Caco-2 (cell line): Measurements from ENCODE around the gene RNLS. TPM values are rescaled to one million over a fixed set of nuclear protein-coding genes. Genes with fewer than 3 reads are reported as not detected.

ENCODE experiments used
- BruUV-seq: library from RNA; stranded (reverse); fragments of 400-500 nt; replicated peaks from 2 replicates; lab custom pipeline; 2021; lab: Mats Ljungman, UMichigan
- CTCF ChIA-PET: fragments of 300-600 bp; sonication (Branson Sonifier 250); formaldehyde crosslinking; loops from one replicate; lab custom pipeline; 2022; ENCODE audit warnings: antibody characterized with exemption; lab: Charles Lee
- POLR2A ChIA-PET: fragments of 300-600 bp; sonication (Branson Sonifier 250); formaldehyde crosslinking; loops from one replicate; lab custom pipeline; 2022; ENCODE audit warnings: antibody characterized with exemption; lab: Charles Lee
- DNase-seq, 2 experiments: peaks; one replicate each; pipeline versions ENCODE4 v3.0.0 to v3.0.0-alpha.2; 2020 to 2022
- H3K27me3 ChIP-seq: replicated peaks from 2 replicates; pipeline ENCODE4 v1.6.0; 2011; ENCODE audit warnings: low read length; ENCODE audit not compliant: control insufficient read depth, insufficient read depth
- H3K36me3 ChIP-seq: 2 replicates; pipeline ENCODE4 v1.5.1; 2011; ENCODE audit warnings: low read length; ENCODE audit not compliant: control insufficient read depth, insufficient read depth
- H3K4me1 ChIP-seq: fragments of 250-450 bp; sonication (Bioruptor Pico); 2 replicates; pipeline ENCODE4 v1.5.1; 2020; ENCODE audit warnings: mild to moderate bottlenecking
- H3K4me3 ChIP-seq: 2 replicates; pipeline ENCODE4 v1.5.1; 2011; ENCODE audit warnings: low read depth, mild to moderate bottlenecking, control low read depth, low read length
- H3K9me3 ChIP-seq: fragments of 250-450 bp; sonication (Bioruptor Pico); 2 replicates; pipeline ENCODE4 v1.5.1; 2020; ENCODE audit warnings: mild to moderate bottlenecking, moderate library complexity
- H3K27ac Mint-ChIP-seq: one replicate; pipeline ENCODE4 v1.8.0; 2022; ENCODE audit warnings: mixed read lengths; ENCODE audit not compliant: unreplicated experiment
- H3K27me3 Mint-ChIP-seq: one replicate; pipeline ENCODE4 v1.8.0; 2022; ENCODE audit warnings: mixed read lengths; ENCODE audit not compliant: insufficient read depth, unreplicated experiment
- H3K36me3 Mint-ChIP-seq: one replicate; pipeline ENCODE4 v1.8.0; 2022; ENCODE audit warnings: mild to moderate bottlenecking, mixed read lengths; ENCODE audit not compliant: insufficient read depth, unreplicated experiment
- H3K4me1 Mint-ChIP-seq: one replicate; pipeline ENCODE4 v1.8.0; 2022; ENCODE audit warnings: low read depth, mixed read lengths; ENCODE audit not compliant: unreplicated experiment
- H3K4me3 Mint-ChIP-seq: one replicate; pipeline ENCODE4 v1.8.0; 2022; ENCODE audit warnings: mild to moderate bottlenecking, moderate library complexity, mixed read lengths; ENCODE audit not compliant: unreplicated experiment
- H3K9me3 Mint-ChIP-seq: one replicate; pipeline ENCODE4 v1.8.0; 2022; ENCODE audit warnings: mixed read lengths; ENCODE audit not compliant: unreplicated experiment
- CTCF ChIP-seq, 2 experiments: fragments of 200-600 bp in 1 of 2; IDR thresholded peaks; 1 replicate in 1 of 2; 2 replicates in 1 of 2; pipeline versions ENCODE4 v1.5.1 to v1.8.0; 2011 to 2022; ENCODE audit warnings: antibody characterized with exemption in 1 of 2, control low read depth in 1 of 2, inconsistent platforms in 1 of 2, low read depth in 1 of 2, low read length in 1 of 2, mild to moderate bottlenecking in 1 of 2, moderate library complexity in 1 of 2; ENCODE audit not compliant: insufficient read depth in 1 of 2, severe bottlenecking in 1 of 2, unreplicated experiment in 1 of 2
- intact Hi-C: fragments of 100-400 bp; cut with micrococcal nuclease; formaldehyde crosslinking; loops from one replicate; pipeline ENCODE4 v1.10.0; 2022; ENCODE audit not compliant: unreplicated experiment
- total RNA-seq: library from RNA; stranded (reverse); gene quantifications from 2 replicates; pipeline ENCODE4 v1.2.3, GENCODE V29; 2022

Gene RNLS
- total RNA-seq, 1 experiment from 2014 or later: 5.7 TPM

- H3K4me3 Mint-ChIP-seq: no peak overlapping the region
- no TSS peak for BruUV-seq
- DNase-seq: no peak
- Histone ChIP-seq H3K36me3 (no peaks in the 10 kb centered on the region), H3K4me1 (no peaks in the 10 kb centered on the region), H3K9me3 (peaks cover 16% of the 10 kb centered on the region; the same call in 1 of the 2 replicates), H3K27me3 (no peaks in the 10 kb centered on the region), H3K4me3 (no peak overlapping the region)
- CTCF ChIA-PET: no interaction called here
- H3K27ac Mint-ChIP-seq: no peak overlapping the region
- TF ChIP-seq CTCF (IDR thresholded peaks at IDR 0.05; ENCODE audit: insufficient read depth in 1 of 2, low read depth in 1 of 2, low read length in 1 of 2, severe bottlenecking in 1 of 2, unreplicated experiment in 1 of 2): no peak
- no peaks in the 10 kb centered on the region for H3K36me3 Mint-ChIP-seq
- H3K9me3 Mint-ChIP-seq: peaks cover 32% of the 10 kb centered on the region
- POLR2A ChIA-PET: no interaction called here
- no peaks in the 10 kb centered on the region for H3K4me1 Mint-ChIP-seq
- intact Hi-C loops: no loop called here
- H3K27me3 Mint-ChIP-seq: peaks cover 3% of the 10 kb centered on the region
Observed at GRCh38 chr10:88317099-88317498, 266.0 kb downstream of the RNLS start.

- POLR2A ChIA-PET: no interaction called here
- H3K36me3 Mint-ChIP-seq: no peaks in the 10 kb centered on the region
- intact Hi-C loops: no loop called here
Observed at GRCh38 chr10:88316292-88316861, 266.7 kb downstream of the RNLS start.

GRCh38 chr10:88315755-88316154 lies 267.4 kb downstream of the RNLS start:
- DNase-seq: no peak
- ChIA-PET CTCF (no interaction called here), POLR2A (no interaction called here)
- H3K4me3 ChIP-seq: no peak overlapping the region
- TF ChIP-seq CTCF (IDR thresholded peaks at IDR 0.05; ENCODE audit: insufficient read depth in 1 of 2, low read depth in 1 of 2, low read length in 1 of 2, severe bottlenecking in 1 of 2, unreplicated experiment in 1 of 2): no peak
- no TSS peak for BruUV-seq
- H3K27ac Mint-ChIP-seq: no peak overlapping the region
- intact Hi-C loops: no loop called here
- no peaks in the 10 kb centered on the region for H3K4me1 Mint-ChIP-seq
- no peak overlapping the region for H3K4me3 Mint-ChIP-seq
- H3K27me3 ChIP-seq: no peaks in the 10 kb centered on the region
- no peaks in the 10 kb centered on the region for H3K27me3 Mint-ChIP-seq
- no peaks in the 10 kb centered on the region for H3K36me3 ChIP-seq
- no peaks in the 10 kb centered on the region for H3K36me3 Mint-ChIP-seq
- peaks cover 23% of the 10 kb centered on the region for H3K9me3 Mint-ChIP-seq
- H3K4me1 ChIP-seq: no peaks in the 10 kb centered on the region
- H3K9me3 ChIP-seq: peaks cover 13% of the 10 kb centered on the region; the same call in 1 of the 2 replicates

More at GRCh38 chr10:88316292-88316861, 266.7 kb downstream of the RNLS start:
- Histone ChIP-seq H3K36me3 (no peaks in the 10 kb centered on the region), H3K27me3 (no peaks in the 10 kb centered on the region), H3K4me3 (no peak overlapping the region), H3K4me1 (no peaks in the 10 kb centered on the region), H3K9me3 (peaks cover 16% of the 10 kb centered on the region; the same call in 1 of the 2 replicates)
- peaks cover 3% of the 10 kb centered on the region for H3K27me3 Mint-ChIP-seq
- CTCF ChIA-PET: no interaction called here
- no peak overlapping the region for H3K4me3 Mint-ChIP-seq
- H3K9me3 Mint-ChIP-seq: peaks cover 29% of the 10 kb centered on the region
- H3K27ac Mint-ChIP-seq: no peak overlapping the region
- no peak for TF ChIP-seq CTCF (IDR thresholded peaks at IDR 0.05; ENCODE audit: insufficient read depth in 1 of 2, low read depth in 1 of 2, low read length in 1 of 2, severe bottlenecking in 1 of 2, unreplicated experiment in 1 of 2)
- H3K4me1 Mint-ChIP-seq: no peaks in the 10 kb centered on the region
- DNase-seq: no peak
- no TSS peak for BruUV-seq
